ENCODE measurements around the gene C2orf81.
A peak's percentile ranks its signal among the peaks of the same experiment; 100 is the strongest.

Gene C2orf81

GRCh38 chr2:74401891-74402290 lies 19.5 kb downstream of the C2orf81 start:
- H3K4me1 ChIP-seq (ENCODE audit: control insufficient read depth, low read length), result no peaks in the 10 kb centered on the region
- no peaks in the 10 kb centered on the region for H4K20me1 ChIP-seq (ENCODE audit: control insufficient read depth, insufficient read depth, low read depth, low read length)
- H3K79me2 ChIP-seq (ENCODE audit: control insufficient read depth, low read length), result no peaks in the 10 kb centered on the region
- H3K4me3 ChIP-seq (ENCODE audit: low read length), result no peak overlapping the region
- no peaks in the 10 kb centered on the region for H3K9me3 ChIP-seq (ENCODE audit: control insufficient read depth, insufficient read depth, low read length)
- no peak for TF ChIP-seq CTCF (IDR thresholded peaks at IDR 0.05; ENCODE audit: low read depth, low read length, poor library complexity, severe bottlenecking)
- no peak for TF ChIP-seq EZH2phosphoT487 (IDR thresholded peaks at IDR 0.05; ENCODE audit: borderline replicate concordance, low read length)
- H3F3A ChIP-seq (ENCODE audit: control insufficient read depth, insufficient read depth), result peaks cover 4% of the 10 kb centered on the region; the same call in 1 of the 2 replicates
- H3K9me2 ChIP-seq (replicated peaks; ENCODE audit: control insufficient read depth, low read length), result no peaks in the 10 kb centered on the region
- H3K27ac ChIP-seq (ENCODE audit: low read depth, low read length), result no peak overlapping the region
- H3K27me3 ChIP-seq (ENCODE audit: control insufficient read depth, low read length), result peaks cover 6% of the 10 kb centered on the region
- H3K36me3 ChIP-seq (ENCODE audit: control insufficient read depth, low read length), result no peaks in the 10 kb centered on the region
- H3K4me2 ChIP-seq (ENCODE audit: low read length), result no peak overlapping the region

GRCh38 chr2:74399785-74400184 lies 21.6 kb downstream of the C2orf81 start:
- TF ChIP-seq EZH2phosphoT487 (IDR thresholded peaks at IDR 0.05; ENCODE audit: borderline replicate concordance, low read length) (no peak), CTCF (IDR thresholded peaks at IDR 0.05; ENCODE audit: low read depth, low read length, poor library complexity, severe bottlenecking) (peak; percentile 71)
- no peaks in the 10 kb centered on the region for H3K79me2 ChIP-seq (ENCODE audit: control insufficient read depth, low read length)
- no peaks in the 10 kb centered on the region for H3K4me1 ChIP-seq (ENCODE audit: control insufficient read depth, low read length)
- H3K27ac ChIP-seq (ENCODE audit: low read depth, low read length), result no peak overlapping the region
- H3K9me3 ChIP-seq (ENCODE audit: control insufficient read depth, insufficient read depth, low read length), result no peaks in the 10 kb centered on the region
- no peak overlapping the region for H3K4me2 ChIP-seq (ENCODE audit: low read length)
- no peaks in the 10 kb centered on the region for H3F3A ChIP-seq (ENCODE audit: control insufficient read depth, insufficient read depth)
- no peaks in the 10 kb centered on the region for H4K20me1 ChIP-seq (ENCODE audit: control insufficient read depth, insufficient read depth, low read depth, low read length)
- no peaks in the 10 kb centered on the region for H3K27me3 ChIP-seq (ENCODE audit: control insufficient read depth, low read length)
- H3K36me3 ChIP-seq (ENCODE audit: control insufficient read depth, low read length), result no peaks in the 10 kb centered on the region
- no peaks in the 10 kb centered on the region for H3K9me2 ChIP-seq (replicated peaks; ENCODE audit: control insufficient read depth, low read length)
- no peak overlapping the region for H3K4me3 ChIP-seq (ENCODE audit: low read length)

- Histone ChIP-seq H3K27me3 (ENCODE audit: control insufficient read depth, low read length) (no peaks in the 10 kb centered on the region), H3K4me2 (ENCODE audit: low read length) (no peak overlapping the region), H3F3A (ENCODE audit: control insufficient read depth, insufficient read depth) (no peaks in the 10 kb centered on the region), H4K20me1 (ENCODE audit: control insufficient read depth, insufficient read depth, low read depth, low read length) (no peaks in the 10 kb centered on the region), H3K9me2 (replicated peaks; ENCODE audit: control insufficient read depth, low read length) (no peaks in the 10 kb centered on the region), H3K9me3 (ENCODE audit: control insufficient read depth, insufficient read depth, low read length) (no peaks in the 10 kb centered on the region), H3K27ac (ENCODE audit: low read depth, low read length) (no peak overlapping the region), H3K36me3 (ENCODE audit: control insufficient read depth, low read length) (no peaks in the 10 kb centered on the region), H3K79me2 (ENCODE audit: control insufficient read depth, low read length) (peaks cover 5% of the 10 kb centered on the region), H3K4me1 (ENCODE audit: control insufficient read depth, low read length) (peaks cover 6% of the 10 kb centered on the region), H3K4me3 (ENCODE audit: low read length) (no peak overlapping the region)
- TF ChIP-seq EZH2phosphoT487 (IDR thresholded peaks at IDR 0.05; ENCODE audit: borderline replicate concordance, low read length), result no peak
- no peak for TF ChIP-seq CTCF (IDR thresholded peaks at IDR 0.05; ENCODE audit: low read depth, low read length, poor library complexity, severe bottlenecking)
Observed at GRCh38 chr2:74396149-74396548, 25.3 kb downstream of the C2orf81 start.

- Histone ChIP-seq H3F3A (ENCODE audit: control insufficient read depth, insufficient read depth) (no peaks in the 10 kb centered on the region), H3K27ac (ENCODE audit: low read depth, low read length) (no peak overlapping the region), H3K36me3 (ENCODE audit: control insufficient read depth, low read length) (no peaks in the 10 kb centered on the region), H3K79me2 (ENCODE audit: control insufficient read depth, low read length) (peaks cover 31% of the 10 kb centered on the region), H3K9me2 (replicated peaks; ENCODE audit: control insufficient read depth, low read length) (no peaks in the 10 kb centered on the region), H3K9me3 (ENCODE audit: control insufficient read depth, insufficient read depth, low read length) (no peaks in the 10 kb centered on the region), H4K20me1 (ENCODE audit: control insufficient read depth, insufficient read depth, low read depth, low read length) (no peaks in the 10 kb centered on the region), H3K4me1 (ENCODE audit: control insufficient read depth, low read length) (peaks cover 21% of the 10 kb centered on the region), H3K4me3 (ENCODE audit: low read length) (no peak overlapping the region), H3K4me2 (ENCODE audit: low read length) (no peak overlapping the region), H3K27me3 (ENCODE audit: control insufficient read depth, low read length) (no peaks in the 10 kb centered on the region)
- TF ChIP-seq EZH2phosphoT487 (IDR thresholded peaks at IDR 0.05; ENCODE audit: borderline replicate concordance, low read length) (no peak), CTCF (IDR thresholded peaks at IDR 0.05; ENCODE audit: low read depth, low read length, poor library complexity, severe bottlenecking) (no peak)
Observed at GRCh38 chr2:74393525-74393924, 27.9 kb downstream of the C2orf81 start.

All from DOHH2 (cell line).